ENCODE results near the gene POU3F1.
A peak's percentile ranks its signal among the peaks of the same experiment; 100 is the strongest.
"Not testable (repeated sequence)": the region's sequence is repeated elsewhere in the genome, so short reads cannot be mapped to it uniquely, and the experiment has no call there.

Gene POU3F1

DNA sequence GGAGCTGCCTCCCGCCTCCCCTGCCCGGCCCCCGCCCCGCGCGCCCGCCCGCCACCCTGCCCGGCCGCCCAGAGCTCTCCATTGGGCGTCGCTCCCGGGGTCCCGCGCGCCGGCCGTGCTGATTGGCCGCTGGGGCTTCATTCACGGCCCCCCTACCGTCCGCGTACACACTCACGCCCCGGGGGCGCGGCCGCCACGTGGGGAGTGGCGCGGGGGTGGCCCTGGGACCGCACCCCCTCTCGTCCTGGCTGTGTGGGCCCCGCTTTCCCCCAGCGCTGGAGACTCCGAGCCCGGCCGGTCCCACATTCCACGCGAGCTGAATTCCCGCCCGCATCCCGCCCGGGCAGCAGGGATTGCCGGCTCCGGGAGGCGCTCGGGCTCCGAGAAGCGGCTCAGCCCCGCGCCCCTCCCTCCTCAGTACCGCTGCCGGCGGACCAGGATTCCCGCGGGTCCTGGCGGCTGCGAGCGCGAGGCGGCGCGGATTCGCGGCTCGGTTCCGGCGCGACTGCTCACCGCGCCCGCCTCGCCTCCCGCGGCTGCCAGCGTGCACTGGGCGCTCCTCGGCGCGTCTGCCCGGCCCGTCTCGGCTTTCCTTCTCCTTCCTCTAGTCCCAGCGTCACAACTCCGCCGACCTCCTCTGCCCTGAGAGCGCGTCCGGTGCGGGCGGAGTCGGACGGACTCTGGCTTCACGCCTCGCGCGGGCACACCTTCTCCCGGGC, 450 bp upstream of the POU3F1 start:
- no peak for DNase-seq

DNA sequence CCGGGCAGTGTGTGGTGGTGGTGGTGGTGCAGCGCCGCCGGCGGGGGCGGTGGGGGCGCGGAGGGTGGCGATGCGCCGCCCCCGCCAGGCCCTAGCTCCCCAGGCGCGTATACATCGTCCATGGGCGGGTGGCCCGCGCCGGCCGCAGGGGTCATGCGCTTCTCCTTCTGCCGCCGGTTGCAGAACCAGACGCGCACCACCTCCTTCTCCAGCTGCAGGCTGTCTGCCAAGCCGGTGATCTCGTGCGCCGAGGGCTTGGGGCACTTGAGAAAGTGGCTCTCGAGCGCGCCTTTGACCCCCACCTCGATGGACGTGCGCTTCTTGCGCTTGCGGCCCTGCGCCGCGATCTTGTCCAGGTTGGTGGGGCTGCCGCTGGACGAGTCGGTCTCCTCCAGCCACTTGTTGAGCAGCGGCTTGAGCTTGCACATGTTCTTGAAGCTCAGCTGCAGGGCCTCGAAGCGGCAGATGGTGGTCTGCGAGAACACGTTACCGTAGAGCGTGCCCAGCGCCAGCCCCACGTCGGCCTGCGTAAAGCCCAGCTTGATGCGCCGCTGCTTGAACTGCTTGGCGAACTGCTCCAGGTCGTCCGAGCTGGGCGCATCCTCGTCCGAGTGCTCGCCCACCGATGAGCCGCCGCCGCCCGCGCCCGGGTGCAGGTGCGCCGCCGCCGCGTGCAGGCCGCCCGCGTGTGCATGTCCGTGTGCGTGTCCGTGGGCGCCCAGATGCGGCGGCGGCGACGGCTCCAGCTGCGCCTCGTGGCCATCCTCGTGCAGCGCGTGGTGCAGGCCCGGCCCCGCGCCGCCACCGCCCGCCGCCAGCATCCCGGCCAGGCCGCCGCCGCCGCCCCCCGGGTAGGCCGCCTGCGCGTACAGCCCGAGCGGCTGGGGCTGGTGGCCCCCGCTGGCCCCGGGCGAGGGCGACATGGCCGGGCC, 926 bp downstream of the POU3F1 start:
- DNase-seq = no peak

DNA sequence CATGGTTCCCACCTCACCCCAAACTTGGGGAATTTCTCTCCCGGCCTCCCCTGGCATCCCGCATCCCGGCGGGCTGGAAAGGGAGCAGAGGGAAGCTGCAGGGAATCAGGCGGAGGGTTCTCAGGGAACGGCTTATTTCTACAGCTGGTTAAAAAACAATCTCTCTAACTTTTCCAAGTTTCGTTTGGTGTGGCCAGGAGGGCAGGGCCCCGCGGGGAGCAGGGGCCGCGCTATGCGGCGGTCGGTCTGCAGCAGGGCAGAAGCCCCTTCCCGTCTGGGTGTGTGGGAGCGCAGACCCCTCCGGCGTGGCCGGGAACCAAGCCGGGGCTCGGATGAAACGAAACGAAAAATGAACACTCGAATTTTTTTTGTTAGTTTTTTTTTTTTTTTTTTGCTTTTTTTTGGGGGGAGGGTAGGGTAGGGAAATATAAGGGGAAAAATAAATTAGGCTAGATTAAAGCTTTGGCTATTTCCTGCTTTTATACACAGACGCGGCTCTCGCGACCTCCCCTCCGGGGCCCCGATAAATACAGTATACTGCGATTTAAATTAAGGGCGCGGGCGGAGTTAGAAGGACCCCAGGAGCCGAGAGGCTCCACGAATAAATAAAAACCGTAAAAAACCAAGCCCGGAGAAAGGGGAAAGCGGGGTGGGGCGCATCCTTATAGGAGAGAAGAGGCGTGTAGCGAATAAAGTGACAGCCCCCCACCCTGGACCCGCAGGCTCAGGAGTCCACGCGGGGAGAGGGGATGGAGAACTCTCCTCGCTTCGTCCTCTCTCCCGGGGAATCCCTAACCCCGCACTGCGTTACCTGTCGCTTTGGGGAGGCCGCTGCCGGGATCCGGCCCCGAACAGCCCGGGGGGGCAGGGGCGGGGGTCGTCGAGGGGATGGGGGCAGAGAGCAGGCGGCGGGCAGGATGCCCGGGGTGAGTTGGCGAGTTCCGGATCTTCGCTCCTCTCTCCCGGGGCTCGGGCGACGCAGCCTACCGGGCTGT, 2.1 kb downstream of the POU3F1 start:
- no peak for DNase-seq

DNA sequence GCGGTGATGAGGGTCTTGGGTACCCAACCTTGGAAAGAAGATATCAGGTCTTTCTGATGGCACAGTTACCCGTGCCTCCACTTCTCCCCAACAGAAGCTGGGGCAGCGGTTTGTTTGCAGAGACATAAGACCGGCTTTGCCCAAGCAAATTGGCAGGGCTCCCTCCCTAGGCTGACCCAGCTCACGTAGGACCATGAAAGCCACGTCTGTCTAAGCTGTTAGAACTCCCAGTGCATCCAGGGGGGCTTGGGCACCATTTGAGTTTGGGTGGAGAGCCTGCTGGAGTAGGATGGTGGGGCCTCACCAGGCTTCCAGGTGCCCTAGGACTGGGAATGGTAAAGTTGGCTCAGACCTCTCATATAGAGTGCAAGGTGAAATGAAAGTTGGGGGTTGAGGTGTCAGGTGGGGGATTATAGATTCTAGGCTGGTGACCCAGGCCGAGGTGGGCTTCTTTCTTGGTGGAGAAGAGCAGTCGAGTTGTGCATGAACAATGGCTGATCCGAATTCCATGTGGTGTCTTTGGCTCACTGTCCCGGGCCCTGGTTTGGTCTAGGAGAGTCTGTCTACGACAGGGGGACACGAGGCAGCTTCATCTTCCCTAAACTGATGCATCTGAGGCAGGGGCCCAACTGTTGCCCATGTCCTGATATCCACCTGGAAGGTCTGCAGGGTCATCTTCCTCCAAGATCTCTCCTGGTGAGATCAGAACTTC, 3.4 kb downstream of the POU3F1 start:
- DNase-seq = no peak

DNA sequence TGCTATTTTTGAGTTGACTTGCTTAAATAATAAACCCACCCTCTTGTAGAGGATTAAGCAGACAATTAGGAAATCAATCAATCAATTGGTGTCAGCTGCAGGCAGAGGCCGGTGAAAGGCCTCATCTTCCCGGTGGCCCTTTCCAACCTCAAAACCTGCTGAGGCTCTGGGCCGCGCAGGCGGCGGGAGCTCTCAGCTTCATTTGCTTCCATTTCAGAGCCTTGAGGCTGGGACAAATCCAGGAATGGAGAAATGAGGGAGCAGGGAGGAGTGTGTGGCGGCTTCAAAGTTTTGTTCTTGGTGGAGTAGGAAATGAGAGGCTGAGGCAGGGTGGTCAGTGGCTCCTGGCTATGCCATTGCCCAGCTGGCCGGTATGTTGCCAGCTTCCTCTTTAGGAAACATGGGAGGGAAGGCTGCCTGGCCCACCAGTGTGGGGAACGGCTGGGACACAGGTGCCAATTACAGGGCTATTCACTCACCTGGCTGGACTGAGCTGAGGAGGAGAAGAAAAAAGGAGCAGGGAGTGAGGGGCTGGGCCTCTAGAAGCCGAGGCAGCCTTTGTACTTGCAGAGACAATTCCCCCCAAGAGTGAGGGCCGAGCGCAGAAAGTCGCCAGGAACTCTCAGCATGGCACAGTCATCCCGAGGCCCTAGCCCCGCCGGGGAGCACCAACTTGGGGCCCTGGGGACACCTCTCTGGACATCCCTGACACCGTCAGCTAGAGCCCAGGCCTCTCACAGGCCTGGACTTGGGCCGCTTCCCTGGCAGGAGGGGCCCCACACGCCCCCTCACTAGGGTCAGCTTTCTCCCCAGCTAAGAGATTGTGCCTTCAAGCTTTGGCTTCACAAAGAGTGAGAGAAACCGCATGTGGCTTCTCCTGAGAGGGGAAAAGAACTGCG, 4.4 kb downstream of the POU3F1 start:
- no peak for DNase-seq

DNA sequence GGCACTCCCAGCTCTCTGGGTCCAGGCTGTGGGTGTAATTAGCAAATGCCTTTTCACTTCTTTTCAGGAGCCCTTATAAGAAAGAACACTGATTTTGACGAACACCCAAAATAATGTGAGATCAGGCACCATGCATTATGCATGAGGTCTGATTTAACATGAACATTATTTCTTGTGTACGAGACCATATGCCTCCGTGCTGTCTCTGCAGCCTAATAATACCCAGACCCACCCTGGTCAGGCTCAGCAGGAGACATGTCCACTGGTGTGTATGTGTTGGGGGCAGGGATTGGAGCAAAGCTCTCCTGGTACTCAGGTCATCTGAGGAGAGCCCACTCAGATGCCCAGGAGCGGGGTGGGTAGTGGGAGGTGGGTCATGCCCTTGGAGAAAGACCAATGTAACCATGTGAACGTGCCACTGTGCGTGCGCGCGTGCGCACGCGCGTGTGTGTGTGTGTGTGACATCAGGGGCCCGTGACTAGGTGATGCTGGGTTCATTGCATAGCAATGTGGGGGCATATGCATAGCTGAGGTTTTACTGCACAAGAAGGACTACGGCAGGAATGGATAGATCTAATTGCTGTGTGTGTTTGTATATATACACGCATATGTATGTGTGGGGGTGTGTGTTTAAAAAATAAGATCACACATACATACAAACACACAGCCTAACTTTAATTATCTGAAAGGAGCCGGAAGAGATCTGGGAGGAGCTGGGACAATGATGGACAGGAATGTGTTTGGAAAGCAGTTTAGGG, 7.1 kb downstream of the POU3F1 start:
- no peak for DNase-seq

DNA sequence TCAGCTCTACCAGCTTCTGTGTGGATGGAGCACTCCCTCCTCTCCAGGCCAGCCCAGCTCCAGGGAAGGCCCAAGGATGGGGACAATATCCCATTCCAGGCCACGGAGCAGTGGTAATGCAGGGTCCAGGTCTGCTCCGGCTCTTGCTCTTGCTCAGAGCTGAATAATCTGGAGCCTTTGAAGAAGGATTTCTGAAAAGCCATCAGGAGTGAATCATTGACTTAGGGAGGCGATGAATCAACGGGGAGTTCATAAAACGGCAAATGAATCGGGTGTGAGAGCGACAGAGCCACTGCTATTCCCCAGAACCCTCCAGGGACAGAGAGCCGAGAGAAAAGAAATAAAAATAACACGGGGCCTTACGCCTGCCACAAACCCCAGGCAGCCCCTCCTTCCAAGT, 7.7 kb downstream of the POU3F1 start:
- no peak for DNase-seq

DNA sequence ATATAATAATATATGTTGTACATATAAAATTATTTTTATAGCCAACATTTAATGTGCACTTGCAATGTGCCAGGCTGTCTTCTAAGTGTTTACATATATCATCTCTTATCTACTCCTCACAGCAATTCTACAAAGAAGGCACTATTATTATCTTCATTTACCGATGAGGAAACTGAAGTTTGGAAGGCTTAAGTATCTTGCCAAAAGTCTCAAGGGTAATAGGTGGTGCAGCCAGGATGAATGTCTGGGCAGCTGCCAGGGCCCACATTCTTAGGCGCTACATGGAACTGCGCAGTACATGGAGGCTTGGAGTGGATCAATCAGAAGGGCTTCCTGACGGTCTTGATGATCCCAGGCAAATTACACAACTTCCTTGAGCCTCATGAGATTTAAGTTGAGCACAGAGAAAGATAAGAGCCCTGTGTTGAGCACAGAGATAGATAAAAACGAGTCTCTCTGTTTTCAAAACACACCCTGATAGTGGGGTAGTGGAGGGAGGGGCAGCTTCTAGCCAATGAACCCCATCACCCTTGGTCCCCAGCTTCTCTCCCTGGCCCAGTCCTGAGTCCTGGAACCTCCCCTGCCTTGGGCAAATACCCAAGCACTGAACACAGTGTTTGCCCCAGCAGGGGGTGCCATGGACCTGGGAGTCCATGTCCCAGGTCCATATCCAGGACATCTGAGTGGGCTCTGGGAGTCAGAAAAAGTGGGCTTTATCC, 9.2 kb downstream of the POU3F1 start:
- no peak for DNase-seq

DNA sequence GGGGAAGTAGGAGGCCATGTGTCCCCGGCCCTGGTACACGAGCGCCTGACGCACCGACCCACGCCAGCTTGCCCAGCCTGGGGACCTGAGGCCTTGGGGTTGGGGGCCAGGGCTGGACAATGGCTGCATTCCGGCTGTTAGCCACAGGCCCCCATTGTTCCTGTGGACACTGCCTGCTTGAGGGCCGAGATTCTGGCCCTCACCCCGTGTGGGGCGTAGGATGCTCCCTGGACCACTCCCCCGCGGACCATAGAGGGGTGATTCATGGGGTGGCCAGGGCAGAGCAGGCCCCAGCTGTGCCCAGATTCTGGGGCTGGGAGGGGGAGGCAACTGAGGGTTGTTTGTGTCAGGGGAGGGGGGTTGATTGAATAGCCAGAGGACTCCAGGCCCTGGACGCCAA, 11.7 kb downstream of the POU3F1 start:
- no peak for DNase-seq

DNA sequence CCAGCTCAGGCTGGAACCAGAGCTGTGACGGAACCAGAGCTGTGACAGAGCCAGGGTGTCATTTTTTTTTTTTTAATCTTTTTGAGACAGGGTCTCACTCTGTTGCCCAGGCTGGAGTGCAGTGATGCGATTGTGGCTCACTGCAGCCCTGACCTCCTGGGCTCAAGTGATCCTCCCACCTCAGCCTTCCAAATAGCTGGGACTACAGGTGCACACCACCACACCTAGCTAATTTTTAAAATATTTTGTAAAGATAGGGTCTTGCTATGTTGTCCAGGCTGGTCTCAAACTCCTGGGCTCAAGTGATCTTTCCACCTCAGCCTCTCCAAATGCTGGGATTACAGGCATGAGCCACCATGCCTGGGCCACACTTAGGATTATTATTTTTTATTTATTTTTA, 13.6 kb downstream of the POU3F1 start:
- DNase-seq = not testable (repeated sequence)

DNA sequence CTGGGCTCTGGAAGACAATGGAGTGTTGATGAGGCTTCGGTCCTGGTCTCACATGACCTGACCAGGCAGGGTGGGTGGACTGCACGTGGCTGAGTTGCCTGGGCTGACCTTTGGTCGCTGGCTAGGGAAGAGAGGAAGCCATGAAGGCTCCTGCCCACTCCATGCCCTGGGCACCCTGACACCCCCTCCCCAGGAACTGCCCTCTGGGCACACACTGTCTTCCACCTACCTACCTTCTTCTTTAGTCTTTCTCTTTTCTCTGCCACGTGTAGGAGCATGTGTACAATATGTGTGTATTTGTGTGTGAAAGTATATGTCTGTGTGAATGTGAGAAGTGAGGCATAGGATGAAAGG, 15.1 kb downstream of the POU3F1 start:
- no peak for DNase-seq

DNA sequence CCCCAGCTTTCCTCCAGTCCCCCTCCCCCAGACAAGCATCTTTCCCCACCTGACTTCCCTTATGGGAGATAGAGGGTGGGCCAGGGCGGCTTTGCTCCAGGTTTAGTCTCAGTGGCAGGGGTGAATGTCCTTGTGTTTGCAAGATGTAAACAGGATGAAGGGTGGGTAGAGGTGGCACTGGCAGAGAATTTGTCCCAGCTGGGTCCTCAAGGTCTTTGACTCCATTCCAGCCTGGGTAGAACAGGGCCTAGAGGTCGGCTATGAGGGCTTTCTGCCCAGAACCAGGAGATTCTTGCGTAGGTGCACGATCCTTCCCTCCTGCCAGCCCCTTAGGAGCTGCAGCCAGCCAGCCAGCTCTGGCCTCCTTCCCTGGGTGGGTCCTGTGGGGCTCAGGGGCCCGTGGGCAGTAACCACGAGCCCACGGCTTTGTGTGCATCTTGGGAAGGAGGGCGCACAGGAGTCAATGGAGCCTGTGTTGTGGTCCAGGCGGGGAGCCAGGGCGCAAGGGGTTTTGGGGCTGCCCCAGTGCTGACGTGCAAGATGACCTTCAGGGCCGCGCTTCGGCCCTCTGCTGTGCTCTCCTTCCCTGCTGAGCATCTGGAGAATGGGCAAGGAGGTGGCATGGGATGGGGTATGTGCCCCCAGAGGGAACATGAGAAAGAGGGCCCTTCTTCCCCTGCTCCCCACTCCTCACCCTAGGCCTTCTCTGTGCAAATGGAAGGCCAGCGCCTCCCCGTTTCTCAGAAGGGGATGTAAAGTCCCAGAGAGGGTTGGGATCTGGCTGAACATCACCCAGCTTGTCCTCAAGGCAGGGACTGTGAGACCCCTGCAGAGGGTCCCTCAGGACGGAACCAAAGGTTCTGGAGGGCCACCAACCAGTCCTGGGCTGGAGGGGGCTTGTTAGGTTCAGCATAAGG, 15.7 kb downstream of the POU3F1 start:
- no peak for DNase-seq

DNA sequence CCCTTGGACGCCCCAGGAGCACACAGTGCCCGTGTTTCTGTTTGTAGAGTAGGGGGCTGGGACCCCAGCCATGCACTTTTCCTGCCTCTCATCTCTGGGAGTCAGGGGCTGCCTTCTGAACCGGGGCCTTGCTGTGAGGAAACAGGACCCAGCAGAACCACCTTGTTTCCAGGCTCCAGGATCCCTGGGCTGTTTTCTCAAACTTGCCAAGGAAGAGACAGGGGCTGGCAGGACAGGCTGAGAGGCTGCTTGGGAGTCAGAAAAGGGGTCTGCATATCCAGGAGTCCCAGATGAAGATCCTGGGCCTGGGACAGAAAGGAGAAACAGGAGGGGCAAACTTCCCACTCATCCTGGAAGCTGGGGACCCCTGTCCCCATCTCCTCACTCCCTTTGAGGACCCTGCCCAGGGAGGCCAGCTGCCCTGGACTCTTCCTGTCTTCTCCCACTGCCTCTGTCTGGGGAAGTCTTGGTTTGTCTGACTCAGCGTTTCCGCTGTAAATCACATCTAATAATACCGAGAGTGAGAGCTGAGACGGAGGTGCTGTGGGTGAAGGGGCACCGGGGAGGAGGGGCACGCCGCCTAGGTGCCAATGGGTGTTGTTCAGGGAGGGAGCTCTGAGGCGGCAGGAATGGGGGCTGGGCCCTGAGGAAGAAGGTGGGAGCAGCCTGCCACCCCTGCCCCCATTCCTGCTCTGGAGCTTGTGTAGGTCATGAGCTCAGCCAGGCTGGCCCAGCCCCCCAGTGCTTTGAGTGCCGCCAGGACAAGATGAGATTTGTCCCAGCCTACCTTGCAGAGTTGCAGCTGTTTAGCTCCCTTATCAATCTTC, 16.7 kb downstream of the POU3F1 start:
- DNase-seq = no peak

DNA sequence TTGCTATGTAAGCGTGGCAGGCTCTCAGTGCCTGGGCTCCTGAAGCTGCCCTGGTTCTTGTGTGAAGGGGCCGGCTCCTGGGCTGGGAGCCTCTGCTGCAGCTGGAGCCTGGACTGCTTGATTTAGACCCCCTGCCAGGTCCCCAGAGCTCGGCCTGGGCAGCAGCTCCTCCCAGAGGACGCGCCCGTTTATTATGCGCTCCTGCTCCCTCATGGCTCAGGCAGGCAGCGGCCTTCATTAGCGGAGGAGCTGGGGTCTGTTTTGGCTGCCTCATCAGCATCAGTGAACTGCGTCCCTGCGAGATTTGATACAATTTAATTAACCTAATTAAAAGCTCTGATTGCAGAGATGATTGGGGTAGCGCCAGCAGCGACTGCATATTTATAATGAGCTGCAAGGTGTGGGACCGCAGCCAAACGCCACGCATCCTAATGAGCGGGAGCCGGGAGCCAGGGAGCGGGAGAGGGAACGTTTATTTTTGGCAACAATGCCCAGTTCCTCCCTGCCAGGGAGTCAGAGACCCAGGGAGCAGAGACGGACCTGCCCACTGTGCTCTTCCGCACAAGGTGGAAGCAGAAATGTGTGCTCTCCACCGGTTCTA, 17.4 kb downstream of the POU3F1 start:
- DNase-seq = peak; percentile 51

DNA sequence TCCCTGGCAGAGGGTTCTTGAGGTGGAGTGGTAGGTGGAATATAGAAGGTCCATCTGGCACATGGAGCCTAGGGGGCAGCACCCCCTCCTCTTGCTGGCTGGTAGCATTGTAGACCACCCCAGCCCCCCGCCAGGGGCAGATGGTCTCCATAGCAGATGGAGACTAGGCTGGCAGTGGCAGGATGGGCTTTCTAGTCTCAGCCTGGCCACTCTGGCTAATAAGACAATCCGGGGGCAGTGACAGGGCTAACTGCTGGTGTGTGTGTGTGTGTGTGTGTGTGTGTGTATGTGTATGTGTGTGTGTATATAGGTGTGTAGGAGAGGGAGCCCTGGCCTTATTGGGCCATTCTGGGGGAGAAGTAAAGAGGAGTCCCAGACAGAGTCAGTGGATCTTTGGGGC, 17.9 kb downstream of the POU3F1 start:
- DNase-seq = no peak

DNA sequence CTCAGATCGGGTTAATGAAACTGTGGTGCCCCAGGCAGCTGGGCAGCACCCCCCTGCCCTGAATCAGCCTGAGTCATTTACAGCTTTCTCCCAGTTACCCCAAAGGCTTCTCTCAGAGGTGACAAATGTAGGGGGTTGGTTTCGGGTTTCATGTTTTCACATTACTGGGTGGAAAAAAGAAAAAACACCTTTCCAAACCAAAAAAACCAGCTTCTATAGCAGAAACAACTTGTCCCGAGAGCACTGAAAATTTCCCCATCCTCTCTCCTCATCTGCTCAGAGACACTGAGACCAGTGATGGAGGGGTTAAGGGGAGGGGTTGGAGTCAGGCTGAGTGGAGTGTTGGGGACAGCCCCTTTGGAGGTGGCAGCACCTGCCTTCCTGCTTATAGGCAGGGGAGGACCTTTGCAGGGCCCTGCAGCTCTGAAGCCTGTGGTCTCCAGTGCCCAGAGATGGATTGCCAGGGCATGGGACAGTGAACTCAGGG, 18.4 kb downstream of the POU3F1 start:
- DNase-seq = no peak

All from NCI-H1417 treated with DMSO at 0.1 percent for 48 hours (cell line).